Tibial artery (tissue), 4 donors: ENCODE measurements around the gene DLG2.

ENCODE experiments used
- DNase-seq, 2 donors: peaks; one replicate each; pipeline ENCODE4 v3.0.0-alpha.2; 2019
- H3K27ac ChIP-seq, 2 donors: fragments of 200-600 bp; sonication (generic) in 1 of 2; 1 replicate in 1 of 2; 2 replicates in 1 of 2; pipeline ENCODE4 v1.5.1; 2018 to 2019; ENCODE audit warnings: mild to moderate bottlenecking in 1 of 2
- H3K27me3 ChIP-seq, 2 donors: fragments of 200-600 bp; sonication (generic) in 1 of 2; one replicate each; pipeline versions ENCODE4 v1.5.1 to v1.6.0; 2016 to 2019
- H3K36me3 ChIP-seq, 3 donors: fragments of 200-600 bp; sonication (generic) in 2 of 3; one replicate each; pipeline ENCODE4 v1.5.1; 2016 to 2019; ENCODE audit warnings: mild to moderate bottlenecking in 2 of 3
- H3K4me1 ChIP-seq, 4 donors: fragments of 200-600 bp; sonication (generic) in 2 of 4; 1 replicate in 3 of 4; 2 replicates in 1 of 4; pipeline ENCODE4 v1.5.1; 2016 to 2019
- H3K4me3 ChIP-seq, 2 donors: fragments of 200-600 bp; sonication (generic) in 1 of 2; 1 replicate in 1 of 2; 2 replicates in 1 of 2; pipeline ENCODE4 v1.5.1; 2018 to 2019; ENCODE audit warnings: mild to moderate bottlenecking in 2 of 2
- H3K9me3 ChIP-seq, 3 donors: fragments of 200-600 bp; sonication (generic) in 1 of 3; one replicate each; pipeline ENCODE4 v1.5.1; 2016 to 2019
- CTCF ChIP-seq, 2 experiments: fragments of 200-600 bp in 1 of 2; fragments of 450-650 bp in 1 of 2; IDR thresholded peaks; one replicate each; pipeline ENCODE4 v1.5.1; 2017 to 2019; ENCODE audit warnings: antibody characterized with exemption in 2 of 2, mild to moderate bottlenecking in 1 of 2, moderate library complexity in 1 of 2
- intact Hi-C: fragments of 100-400 bp; cut with DNase I; formaldehyde crosslinking; loops from one replicate; pipeline ENCODE4 v1.15.0; 2023; ENCODE audit warnings: low total_unique reads

DLG2 gene

GRCh38 chr11:85603220-85603619 lies 23.9 kb downstream of the DLG2 start:
- Histone ChIP-seq H3K4me3 (no peak overlapping the region), H3K9me3 (no peaks in the 10 kb centered on the region), H3K4me1 (no peaks in the 10 kb centered on the region), H3K36me3 (peaks cover 0 to 4% (median 0%) of the 10 kb centered on the region in 3 donors), H3K27me3 (no peaks in the 10 kb centered on the region), H3K27ac (no peak overlapping the region)
- no peak for TF ChIP-seq CTCF (IDR thresholded peaks at IDR 0.05)
- intact Hi-C loops: no loop called here
- DNase-seq: no peak

- peaks cover 0 to 4% (median 0%) of the 10 kb centered on the region in 3 donors for H3K36me3 ChIP-seq
- no peaks in the 10 kb centered on the region for H3K9me3 ChIP-seq
- no peak for TF ChIP-seq CTCF (IDR thresholded peaks at IDR 0.05)
- H3K4me3 ChIP-seq: no peak overlapping the region
- H3K27me3 ChIP-seq: no peaks in the 10 kb centered on the region
- no peak for DNase-seq
- intact Hi-C loops: no loop called here
- H3K4me1 ChIP-seq: no peaks in the 10 kb centered on the region
- no peak overlapping the region for H3K27ac ChIP-seq
Observed at GRCh38 chr11:85602526-85603213, 24.5 kb downstream of the DLG2 start.

- Histone ChIP-seq H3K9me3 (no peaks in the 10 kb centered on the region), H3K27ac (no peak overlapping the region), H3K4me1 (no peaks in the 10 kb centered on the region), H3K36me3 (no peaks in the 10 kb centered on the region), H3K27me3 (no peaks in the 10 kb centered on the region), H3K4me3 (no peak overlapping the region)
- no peak for TF ChIP-seq CTCF (IDR thresholded peaks at IDR 0.05)
- no peak for DNase-seq
- intact Hi-C loops: no loop called here
Observed at GRCh38 chr11:85599083-85599482, 28.1 kb downstream of the DLG2 start.

- H3K27ac ChIP-seq: no peak overlapping the region
- TF ChIP-seq CTCF (IDR thresholded peaks at IDR 0.05): no peak
- intact Hi-C loops: no loop called here
Observed at GRCh38 chr11:85596886-85597285, 30.3 kb downstream of the DLG2 start.

GRCh38 chr11:85595285-85595884 lies 31.8 kb downstream of the DLG2 start:
- no peak for DNase-seq
- no peak overlapping the region for H3K27ac ChIP-seq
- peak; percentile 62 to 63 for TF ChIP-seq CTCF (IDR thresholded peaks at IDR 0.05)

More at GRCh38 chr11:85596886-85597285, 30.3 kb downstream of the DLG2 start:
- no peaks in the 10 kb centered on the region for H3K36me3 ChIP-seq
- H3K4me1 ChIP-seq: no peaks in the 10 kb centered on the region
- H3K4me3 ChIP-seq: no peak overlapping the region
- no peaks in the 10 kb centered on the region for H3K9me3 ChIP-seq
- DNase-seq: no peak
- no peaks in the 10 kb centered on the region for H3K27me3 ChIP-seq

More at GRCh38 chr11:85595285-85595884, 31.8 kb downstream of the DLG2 start:
- Histone ChIP-seq H3K27me3 (no peaks in the 10 kb centered on the region), H3K4me3 (no peak overlapping the region), H3K36me3 (no peaks in the 10 kb centered on the region), H3K4me1 (no peaks in the 10 kb centered on the region), H3K9me3 (no peaks in the 10 kb centered on the region)
- intact Hi-C loops: no loop called here
